Stomach (tissue), 9 donors: ENCODE data around the gene TMEM182. TPM values are rescaled to one million over a fixed set of nuclear protein-coding genes. Genes with fewer than 3 reads are reported as not detected.

Source experiments
- DNase-seq, 2 donors: peaks; one replicate each; pipeline versions ENCODE4 v3.0.0 to v3.0.0-alpha.2; 2013 to 2019
- H3K27ac ChIP-seq, 5 donors: fragments of 200-600 bp in 4 of 5; sonication (generic) in 4 of 5; one replicate each; pipeline ENCODE4 v1.5.1; 2013 to 2019; ENCODE audit warnings: mild to moderate bottlenecking in 1 of 5, moderate library complexity in 1 of 5
- H3K27me3 ChIP-seq, 3 donors: fragments of 200-600 bp; sonication (generic); one replicate each; pipeline ENCODE4 v1.5.1; 2017 to 2019; ENCODE audit warnings: mixed run types in 1 of 3
- H3K36me3 ChIP-seq, 4 donors: fragments of 200-600 bp; sonication (generic); 1 replicate in 3 of 4; 2 replicates in 1 of 4; pipeline ENCODE4 v1.5.1; 2016 to 2019
- H3K4me1 ChIP-seq, 4 donors: fragments of 200-600 bp; sonication (generic); one replicate each; pipeline ENCODE4 v1.5.1; 2016 to 2019
- H3K4me3 ChIP-seq, 4 donors: fragments of 200-600 bp; sonication (generic) in 3 of 4; one replicate each; pipeline ENCODE4 v1.5.1; 2016 to 2019; ENCODE audit warnings: mild to moderate bottlenecking in 1 of 4
- H3K9me3 ChIP-seq, 4 donors: fragments of 200-600 bp; sonication (generic); one replicate each; pipeline ENCODE4 v1.5.1; 2016 to 2019
- EP300 ChIP-seq: sonication (generic); formaldehyde crosslinking; IDR thresholded peaks from one replicate; pipeline ENCODE4 v1.6.1; 2017; ENCODE audit warnings: antibody characterized with exemption
- POLR2A ChIP-seq, 4 donors: fragments of 450-650 bp; IDR thresholded peaks; one replicate each; pipeline ENCODE4 v1.6.1; 2016; ENCODE audit warnings: antibody characterized with exemption in 4 of 4, control low read depth in 2 of 4, mild to moderate bottlenecking in 1 of 4, moderate library complexity in 1 of 4
- POLR2AphosphoS5 ChIP-seq, 3 donors: sonication (generic); formaldehyde crosslinking; IDR thresholded peaks; one replicate each; pipeline ENCODE4 v1.6.1; 2016; ENCODE audit warnings: antibody characterized with exemption in 3 of 3
- WGBS, 5 donors: extraction: QIAGEN DNeasy Blood & Tissue Kit in 3 of 5; methylation state at CpG; one replicate each; pipeline versions ENCODE4 v1.1.5 to v1.1.7; 2013 to 2018; 5-methylcytosine and 5-hydroxymethylcytosine counted together
- intact Hi-C: fragments of 100-400 bp; cut with DNase I; formaldehyde crosslinking; loops from one replicate; pipeline ENCODE4 v1.15.1; 2023; ENCODE audit warnings: low total_unique reads
- polyA plus RNA-seq, 3 donors: library from polyadenylated mRNA; stranded (reverse); fragments of 200-250 nt; gene quantifications; one replicate each; pipeline ENCODE4 v1.2.3, GENCODE V29; 2013
- total RNA-seq, 5 donors: library from RNA; depleted of rRNA; stranded (reverse); fragments of >200 nt; gene quantifications; one replicate each; pipeline versions ENCODE4 v1.1.0 to v1.2.3, GENCODE V29; 2014 to 2016
- TF ChIP-seq, protein P1 (sequence below), 7 experiments: fragments of 450-650 bp in 4 of 7; fragments of 200-600 bp in 3 of 7; sonication (generic) in 3 of 7; IDR thresholded peaks; one replicate each; pipeline ENCODE4 v1.5.1; 2016 to 2019; ENCODE audit warnings: antibody characterized with exemption in 7 of 7, control low read depth in 2 of 7, mild to moderate bottlenecking in 1 of 7
- donor health status: healthy with polysubstance abuse.
- donor health status: Bipolar disorder and iron deficiency.
- donor health status: healthy.

Gene TMEM182
- total and polyA plus RNA-seq, 8 donors = 1.0 to 5.3 (median 2.6) TPM; not detected in 3

DNA sequence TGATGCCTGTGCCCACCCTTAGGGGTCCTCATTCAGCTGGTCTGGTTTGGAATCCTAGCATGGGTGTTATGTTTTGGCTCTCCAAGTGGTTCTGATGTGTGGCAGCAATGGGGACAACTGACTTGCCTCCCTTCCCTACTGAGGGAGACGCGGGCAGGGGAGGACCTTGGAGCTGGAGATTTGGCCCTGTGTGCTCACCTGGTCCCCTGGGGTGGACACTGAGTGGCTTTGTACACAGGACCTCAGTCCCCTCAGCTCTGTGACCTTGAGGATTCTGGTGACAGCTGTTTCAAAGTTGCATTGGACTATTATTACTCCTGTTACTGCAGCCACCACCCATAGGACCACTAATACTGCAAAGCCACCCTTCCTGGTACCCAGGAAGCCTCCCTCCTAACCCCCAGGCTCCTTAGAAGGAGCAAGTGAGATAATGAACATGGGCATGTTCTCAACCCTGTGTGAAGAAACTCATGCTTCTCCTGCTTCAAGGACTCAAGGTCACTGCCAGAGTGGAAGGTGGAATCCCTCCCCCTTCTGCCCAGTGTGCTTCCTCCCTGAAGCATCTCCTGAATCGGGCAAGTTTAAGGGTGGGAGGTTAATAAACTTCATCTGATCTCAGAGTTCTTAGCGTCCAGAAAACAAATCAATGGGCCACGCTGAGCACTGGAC, 26.5 kb downstream of the TMEM182 start:
- H3K27ac ChIP-seq = no peak overlapping the region
- DNase-seq = no peak
- no peaks in the 10 kb centered on the region for H3K27me3 ChIP-seq
- intact Hi-C loops = no loop called here
- no peaks in the 10 kb centered on the region for H3K9me3 ChIP-seq
- WGBS, 5 donors = 47 to 83% (median 80%) methylated on average over 3 to 5 of the region's 5 CpGs
- H3K4me3 ChIP-seq = no peak overlapping the region
- peaks cover 0 to 3% (median 0%) of the 10 kb centered on the region in 4 donors for H3K36me3 ChIP-seq
- peaks cover 0 to 14% (median 5%) of the 10 kb centered on the region in 4 donors for H3K4me1 ChIP-seq
- TF ChIP-seq, protein P1, sequence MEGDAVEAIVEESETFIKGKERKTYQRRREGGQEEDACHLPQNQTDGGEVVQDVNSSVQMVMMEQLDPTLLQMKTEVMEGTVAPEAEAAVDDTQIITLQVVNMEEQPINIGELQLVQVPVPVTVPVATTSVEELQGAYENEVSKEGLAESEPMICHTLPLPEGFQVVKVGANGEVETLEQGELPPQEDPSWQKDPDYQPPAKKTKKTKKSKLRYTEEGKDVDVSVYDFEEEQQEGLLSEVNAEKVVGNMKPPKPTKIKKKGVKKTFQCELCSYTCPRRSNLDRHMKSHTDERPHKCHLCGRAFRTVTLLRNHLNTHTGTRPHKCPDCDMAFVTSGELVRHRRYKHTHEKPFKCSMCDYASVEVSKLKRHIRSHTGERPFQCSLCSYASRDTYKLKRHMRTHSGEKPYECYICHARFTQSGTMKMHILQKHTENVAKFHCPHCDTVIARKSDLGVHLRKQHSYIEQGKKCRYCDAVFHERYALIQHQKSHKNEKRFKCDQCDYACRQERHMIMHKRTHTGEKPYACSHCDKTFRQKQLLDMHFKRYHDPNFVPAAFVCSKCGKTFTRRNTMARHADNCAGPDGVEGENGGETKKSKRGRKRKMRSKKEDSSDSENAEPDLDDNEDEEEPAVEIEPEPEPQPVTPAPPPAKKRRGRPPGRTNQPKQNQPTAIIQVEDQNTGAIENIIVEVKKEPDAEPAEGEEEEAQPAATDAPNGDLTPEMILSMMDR (IDR thresholded peaks at IDR 0.05) = no peak
- TF ChIP-seq EP300 = no peak
- TF ChIP-seq POLR2AphosphoS5 (IDR thresholded peaks at IDR 0.05) = no peak
- no peak for TF ChIP-seq POLR2A (IDR thresholded peaks at IDR 0.05)

DNA sequence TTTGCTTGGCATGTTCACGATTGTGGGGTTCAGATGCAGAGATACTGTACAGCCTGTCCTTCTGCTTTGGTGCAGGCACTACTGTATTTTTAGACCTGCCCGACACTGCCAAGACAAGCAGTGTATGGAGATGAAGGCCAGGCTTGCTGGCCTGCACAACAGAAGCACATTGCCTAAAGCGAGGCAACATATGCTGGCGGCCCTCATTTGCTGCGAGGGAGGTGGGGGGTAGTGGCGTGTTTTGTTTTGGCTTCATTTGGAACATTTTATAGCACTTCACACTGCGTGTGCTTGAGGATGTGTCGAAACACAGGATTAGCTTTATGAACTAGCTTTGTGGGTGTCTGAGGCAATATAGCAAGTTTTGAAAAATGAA, 27.0 kb downstream of the TMEM182 start:
- Histone ChIP-seq H3K4me1 (peaks cover 0 to 14% (median 5%) of the 10 kb centered on the region in 4 donors), H3K36me3 (peaks cover 0 to 3% (median 0%) of the 10 kb centered on the region in 4 donors), H3K4me3 (no peak overlapping the region), H3K9me3 (no peaks in the 10 kb centered on the region), H3K27ac (no peak overlapping the region), H3K27me3 (no peaks in the 10 kb centered on the region)
- DNase-seq = peak in 1 of 2 donors; percentile 39
- 47 to 79% (median 72%) methylated on average over 8 of the region's 8 CpGs for WGBS, 5 donors
- intact Hi-C loops = no loop called here
- TF ChIP-seq POLR2AphosphoS5 (IDR thresholded peaks at IDR 0.05) (no peak), EP300 (no peak), POLR2A (IDR thresholded peaks at IDR 0.05) (no peak)
- TF ChIP-seq, protein P1 (IDR thresholded peaks at IDR 0.05) = no peak

- Histone ChIP-seq H3K27me3 (no peaks in the 10 kb centered on the region), H3K4me1 (peaks cover 0 to 14% (median 5%) of the 10 kb centered on the region in 4 donors), H3K36me3 (peaks cover 0 to 3% (median 0%) of the 10 kb centered on the region in 4 donors), H3K4me3 (no peak overlapping the region), H3K27ac (no peak overlapping the region), H3K9me3 (no peaks in the 10 kb centered on the region)
- 69 to 80% (median 73%) methylated on average over 7 of the region's 7 CpGs for WGBS, 5 donors
- intact Hi-C loops = no loop called here
- no peak for DNase-seq
- TF ChIP-seq POLR2A (IDR thresholded peaks at IDR 0.05) = no peak
- TF ChIP-seq EP300 = no peak
- TF ChIP-seq POLR2AphosphoS5 (IDR thresholded peaks at IDR 0.05) = no peak
- TF ChIP-seq, protein P1 (IDR thresholded peaks at IDR 0.05) = no peak
Measured at GRCh38 chr2:102789349-102790090, 27.7 kb downstream of the TMEM182 start.

GRCh38 chr2:102790091-102790455, 28.2 kb downstream of the TMEM182 start:
- intact Hi-C loops = no loop called here
- H3K27ac ChIP-seq = no peak overlapping the region
- H3K4me3 ChIP-seq = no peak overlapping the region
- DNase-seq = no peak
- TF ChIP-seq POLR2AphosphoS5 (IDR thresholded peaks at IDR 0.05) (no peak), EP300 (no peak), POLR2A (IDR thresholded peaks at IDR 0.05) (no peak)
- TF ChIP-seq, protein P1 (IDR thresholded peaks at IDR 0.05) = no peak
- H3K9me3 ChIP-seq = no peaks in the 10 kb centered on the region
- no peaks in the 10 kb centered on the region for H3K27me3 ChIP-seq
- WGBS, 5 donors = 80 to 93% (median 86%) methylated on average over 3 of the region's 3 CpGs
- peaks cover 0 to 14% (median 5%) of the 10 kb centered on the region in 4 donors for H3K4me1 ChIP-seq
- H3K36me3 ChIP-seq = peaks cover 0 to 1% (median 0%) of the 10 kb centered on the region in 4 donors
